Stimulated activated CD4-positive, alpha-beta T cell treated with anti-CD3 and anti-CD28 coated beads, Interleukin-2, amount 100 ng/mL, for 48 hours (primary cell): Measurements from ENCODE around the gene ASS1.
A peak's percentile ranks its signal among the peaks of the same experiment; 100 is the strongest.
"Not testable (repeated sequence)": the region's sequence is repeated elsewhere in the genome, so short reads cannot be mapped to it uniquely, and the experiment has no call there.

Source experiments
- DNase-seq, 2 donors: peaks; one replicate each; pipeline ENCODE4 v3.0.0-alpha.2; 2020

Gene ASS1

DNA sequence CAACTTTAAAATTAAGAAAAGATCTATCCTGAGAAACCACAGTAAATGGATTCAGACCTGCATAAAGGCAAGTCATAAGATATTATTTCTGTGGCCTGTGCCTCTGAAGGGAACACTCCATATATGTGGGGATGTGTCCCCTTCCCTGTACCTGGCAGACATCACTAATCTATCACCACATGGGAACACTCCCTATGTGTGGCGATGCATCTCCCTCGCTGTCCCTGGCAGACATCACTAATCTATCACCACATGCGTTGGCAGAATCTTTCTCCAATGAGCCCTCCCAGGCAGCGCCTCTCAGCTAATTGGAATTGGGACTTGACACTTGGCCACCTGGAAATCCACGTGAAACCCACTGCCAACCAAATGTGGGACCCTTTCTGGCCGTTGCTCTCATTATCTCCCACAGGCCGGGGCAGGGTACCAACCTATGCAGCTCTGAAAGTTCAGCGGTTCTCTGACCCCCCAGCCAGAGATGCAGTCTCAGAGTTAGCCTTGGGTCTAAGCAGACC is 25.2 kb upstream of the ASS1 start:
- DNase-seq, result no peak

DNA sequence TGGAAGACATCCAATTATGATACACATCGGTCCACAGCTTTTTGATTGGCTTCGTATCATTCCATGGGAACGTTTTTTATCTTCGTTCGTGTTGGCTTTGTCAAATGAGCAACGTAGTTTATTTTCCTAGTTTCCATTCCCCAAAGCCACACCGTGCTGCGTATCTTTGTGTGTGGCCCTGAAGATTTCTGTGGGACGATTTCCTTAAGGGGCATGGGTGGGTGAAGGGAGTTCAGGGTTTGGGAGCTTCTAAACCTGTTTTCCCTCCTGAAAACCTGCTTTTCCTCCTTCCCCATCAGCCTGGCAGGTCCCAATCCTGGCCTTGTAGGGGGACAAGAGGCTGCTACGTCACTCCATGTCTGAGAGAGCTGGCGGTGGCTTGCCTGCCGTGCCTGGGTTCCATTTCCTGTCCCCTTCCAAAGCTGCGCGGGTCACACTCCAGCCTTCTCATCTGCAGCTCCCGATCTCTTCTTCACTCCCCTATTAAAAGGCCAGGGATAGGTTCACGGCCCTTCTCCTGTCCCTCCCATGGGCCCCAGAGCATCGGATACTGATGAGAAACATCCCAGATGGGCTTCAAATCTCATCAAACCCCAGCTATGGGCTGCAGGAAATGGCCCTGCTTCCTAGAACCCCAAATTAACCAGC is 23.5 kb upstream of the ASS1 start:
- DNase-seq, result no peak

DNA sequence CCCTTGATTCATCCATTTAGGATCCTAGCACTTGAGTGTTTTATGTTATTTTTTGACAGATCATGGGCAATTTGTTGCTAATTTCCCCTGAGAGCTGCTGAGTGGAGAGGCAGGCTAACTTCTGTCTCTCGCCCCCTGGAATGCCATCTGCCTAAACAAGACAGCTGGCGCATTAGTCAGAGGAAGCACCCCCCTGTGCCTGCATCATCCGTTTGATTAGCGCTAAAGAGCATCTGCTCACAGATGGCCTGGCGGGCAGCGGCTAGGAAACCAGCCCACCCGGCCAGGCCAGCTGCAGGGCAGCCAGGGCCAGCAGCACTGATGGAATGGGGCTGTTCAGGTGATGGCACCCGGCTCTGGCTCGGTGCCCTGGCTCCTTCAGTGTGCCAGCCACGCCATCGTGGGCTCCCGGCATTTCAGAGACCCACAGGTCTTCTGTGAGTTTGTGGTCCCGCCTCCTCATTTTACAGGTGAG is 22.9 kb upstream of the ASS1 start:
- DNase-seq, result no peak

DNA sequence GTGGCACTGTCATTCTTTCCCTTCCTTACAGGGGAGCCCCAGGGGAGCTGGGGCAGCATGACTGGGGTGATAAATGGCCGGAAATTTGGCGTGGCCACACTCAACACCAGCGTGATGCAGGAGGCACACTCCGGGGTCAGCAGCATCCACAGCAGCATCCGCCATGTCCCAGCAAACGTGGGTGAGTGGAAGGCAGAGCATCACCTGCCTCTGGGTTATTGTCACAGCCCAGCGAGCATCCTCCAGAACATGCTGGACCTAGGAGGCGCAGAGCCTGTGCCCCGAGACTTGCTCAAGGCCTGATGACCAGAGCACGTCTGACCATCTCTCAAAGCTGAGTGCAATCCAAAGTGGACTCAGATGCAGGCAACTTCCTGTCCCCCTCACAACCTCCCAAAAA is 22.2 kb upstream of the ASS1 start:
- no peak for DNase-seq

DNA sequence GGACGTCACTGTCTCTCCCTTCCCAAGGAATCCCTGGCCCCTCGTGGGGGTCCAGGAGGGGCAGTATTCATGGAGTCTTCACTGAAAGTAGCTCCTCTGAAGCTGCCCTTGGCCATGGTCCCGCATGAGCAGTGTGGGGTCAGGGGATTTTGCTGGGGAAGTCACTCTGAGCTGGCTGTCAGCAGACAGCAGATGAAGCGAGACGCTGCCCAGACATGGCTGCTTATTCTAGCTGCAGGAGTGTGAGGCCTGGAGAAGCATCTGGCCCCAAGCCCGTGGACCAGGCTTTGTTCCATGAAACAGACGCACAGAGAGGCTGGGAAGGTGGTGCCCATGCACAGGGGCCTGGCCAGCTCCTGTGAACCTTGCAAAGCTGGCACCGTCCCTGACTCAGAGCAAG is 21.5 kb upstream of the ASS1 start:
- no peak for DNase-seq

DNA sequence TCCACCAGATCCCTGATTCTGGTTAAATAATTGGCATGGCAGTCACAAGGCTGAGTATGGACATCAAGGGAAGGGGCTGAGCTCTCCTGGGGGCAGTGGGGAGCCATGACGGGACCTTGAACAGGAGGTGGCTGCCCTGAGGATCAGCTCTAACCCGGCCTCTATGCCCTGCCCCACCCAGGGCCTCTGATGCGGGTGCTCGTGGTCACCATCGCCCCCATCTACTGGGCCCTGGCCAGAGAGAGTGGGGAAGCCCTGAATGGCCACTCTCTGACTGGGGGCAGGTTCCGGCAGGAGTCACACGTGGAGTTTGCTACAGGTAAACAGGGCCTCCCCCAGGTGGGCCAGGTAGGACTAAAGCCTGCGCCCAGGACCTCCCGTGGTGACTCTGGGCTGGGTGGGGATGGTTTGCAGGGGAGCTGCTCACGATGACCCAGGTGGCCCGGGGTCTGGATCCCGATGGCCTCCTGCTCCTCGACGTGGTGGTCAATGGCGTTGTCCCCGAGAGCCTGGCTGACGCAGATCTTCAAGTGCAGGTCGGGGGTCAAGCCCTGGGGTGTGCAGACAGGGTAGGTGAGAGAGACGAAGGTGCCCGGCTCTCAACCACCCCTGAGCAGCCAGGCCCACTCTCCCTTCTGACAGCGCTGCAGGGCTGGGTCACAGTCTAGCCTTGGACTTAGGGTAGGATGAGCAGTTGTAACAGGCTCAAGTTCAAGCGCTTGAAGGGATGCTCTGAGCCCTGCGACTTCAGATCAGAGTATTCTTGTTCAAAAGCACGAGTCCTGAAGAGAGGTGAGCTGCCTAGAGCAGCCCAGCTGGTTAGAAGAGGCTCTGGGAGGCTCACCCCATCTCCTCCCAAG is 19.9 kb upstream of the ASS1 start:
- DNase-seq, result no peak

DNA sequence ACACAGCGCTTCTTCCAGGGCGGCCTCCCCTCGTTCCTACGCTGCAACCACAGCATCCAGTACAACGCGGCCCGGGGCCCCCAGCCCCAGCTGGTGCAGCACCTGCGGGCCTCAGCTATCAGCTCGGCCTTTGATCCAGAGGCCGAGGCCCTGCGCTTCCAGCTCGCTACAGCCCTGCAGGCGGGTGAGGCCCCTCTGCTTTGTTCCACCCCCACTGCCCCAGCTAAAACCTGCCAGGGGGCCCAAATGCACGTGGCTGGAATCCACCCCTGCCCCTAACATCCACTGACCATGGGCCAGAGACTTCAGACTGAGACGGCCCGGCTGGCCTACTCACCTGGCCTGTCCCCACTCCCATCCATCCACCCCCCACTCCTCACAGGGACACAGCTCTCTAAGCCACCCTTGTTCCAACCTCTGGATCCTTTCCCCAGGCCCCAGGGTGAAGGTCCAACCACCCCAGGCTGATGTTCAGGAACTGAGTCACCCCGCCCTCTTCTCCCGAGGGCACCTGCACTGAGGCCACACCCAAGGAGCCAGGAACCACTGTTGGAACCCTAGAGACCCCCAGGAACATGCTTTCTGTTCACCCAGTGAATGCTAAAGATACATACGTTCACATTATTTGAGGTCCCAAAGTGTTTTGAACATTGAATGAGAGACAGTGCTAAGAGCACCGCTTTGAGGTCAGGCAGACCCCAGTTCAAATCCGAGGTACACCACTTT is 18.9 kb upstream of the ASS1 start:
- DNase-seq, result no peak

DNA sequence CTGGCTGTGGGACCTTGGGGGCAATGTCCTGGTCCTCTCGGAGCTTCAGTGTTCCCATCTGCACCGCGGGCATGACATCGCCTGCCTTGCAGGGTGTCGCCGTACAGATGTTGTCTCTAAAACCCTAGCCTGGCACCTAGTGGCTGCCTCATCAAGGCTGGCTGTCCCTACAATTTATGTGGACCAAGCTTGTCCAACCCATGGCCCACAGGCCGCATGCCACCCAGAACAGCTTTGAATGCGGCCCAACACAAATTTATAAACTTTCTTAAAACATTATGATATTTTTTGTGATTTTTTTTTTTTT is 18.3 kb upstream of the ASS1 start:
- no peak for DNase-seq

DNA sequence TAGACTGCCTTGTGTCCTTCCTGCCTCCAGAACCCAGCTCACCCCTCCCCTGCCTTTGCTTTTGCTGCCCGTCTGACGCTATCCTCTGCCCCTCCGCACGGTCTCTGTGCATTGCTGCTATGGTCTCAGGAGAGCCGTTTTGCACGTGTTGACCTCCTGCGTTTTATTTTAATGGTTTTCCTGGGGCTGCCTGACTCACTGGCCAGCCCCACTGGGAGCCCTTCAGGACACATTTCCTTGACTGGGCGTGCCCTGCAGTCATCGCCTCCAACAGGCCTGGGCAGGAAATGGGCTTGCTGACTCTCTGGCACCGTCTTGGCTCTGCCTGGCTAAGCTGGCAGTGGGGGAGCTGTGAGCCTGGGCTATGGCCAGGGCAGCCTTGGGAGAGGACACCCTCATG is 17.9 kb upstream of the ASS1 start:
- no peak for DNase-seq

DNA sequence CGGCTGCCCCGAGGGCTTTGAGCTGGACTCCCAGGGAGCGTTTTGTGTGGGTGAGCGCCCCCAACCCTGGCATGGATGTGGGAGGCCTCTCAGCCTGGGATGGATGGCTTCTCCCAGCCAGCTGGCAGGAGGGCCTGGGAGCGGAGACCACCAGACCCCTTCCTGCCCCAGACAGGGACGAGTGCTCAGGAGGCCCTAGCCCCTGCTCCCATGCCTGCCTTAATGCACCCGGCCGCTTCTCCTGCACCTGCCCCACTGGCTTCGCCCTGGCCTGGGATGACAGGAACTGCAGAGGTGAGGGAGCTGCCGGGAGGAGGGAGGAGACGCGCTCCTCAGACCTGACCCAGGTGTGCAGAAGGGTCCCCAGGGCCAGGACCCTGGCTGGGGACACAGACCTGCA is 17.4 kb upstream of the ASS1 start:
- no peak for DNase-seq

DNA sequence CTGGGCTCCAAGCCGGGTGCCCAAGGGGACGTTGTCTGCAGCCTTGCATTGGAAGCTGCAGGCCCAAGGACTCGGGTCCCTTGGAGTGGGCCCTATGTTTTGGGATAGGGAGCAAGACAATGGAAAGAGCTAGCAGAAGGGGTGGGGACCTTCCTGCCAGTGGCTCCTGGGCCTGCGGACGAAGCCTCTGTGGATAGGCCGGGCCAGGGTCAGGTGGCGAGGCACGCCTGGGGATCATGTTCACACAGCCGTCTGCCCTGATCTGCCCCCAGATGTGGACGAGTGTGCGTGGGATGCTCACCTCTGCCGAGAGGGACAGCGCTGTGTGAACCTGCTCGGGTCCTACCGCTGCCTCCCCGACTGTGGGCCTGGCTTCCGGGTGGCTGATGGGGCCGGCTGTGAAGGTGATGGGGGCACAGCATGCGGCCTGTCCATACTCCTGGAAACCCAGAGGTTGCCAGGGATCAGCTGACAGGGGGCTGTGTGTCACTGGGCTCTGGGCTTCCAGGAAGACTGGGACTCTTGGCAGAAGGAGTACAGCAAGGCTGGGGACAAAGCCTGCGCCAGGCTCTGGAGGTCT is 16.6 kb upstream of the ASS1 start:
- no peak for DNase-seq

DNA sequence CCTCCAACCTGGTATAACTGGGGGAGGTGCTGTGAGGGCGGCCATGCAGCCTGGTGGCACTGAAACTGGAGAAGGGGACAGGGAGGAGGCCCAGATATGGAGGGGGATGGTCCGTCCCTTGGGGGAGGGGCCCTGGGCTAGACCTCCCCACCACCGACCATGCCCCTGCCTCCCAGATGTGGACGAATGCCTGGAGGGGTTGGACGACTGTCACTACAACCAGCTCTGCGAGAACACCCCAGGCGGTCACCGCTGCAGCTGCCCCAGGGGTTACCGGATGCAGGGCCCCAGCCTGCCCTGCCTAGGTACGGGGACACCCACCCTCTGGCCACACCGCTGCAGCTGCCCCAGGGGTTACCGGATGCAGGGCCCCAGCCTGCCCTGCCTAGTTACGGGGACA is 15.4 kb upstream of the ASS1 start:
- DNase-seq, result no peak

DNA sequence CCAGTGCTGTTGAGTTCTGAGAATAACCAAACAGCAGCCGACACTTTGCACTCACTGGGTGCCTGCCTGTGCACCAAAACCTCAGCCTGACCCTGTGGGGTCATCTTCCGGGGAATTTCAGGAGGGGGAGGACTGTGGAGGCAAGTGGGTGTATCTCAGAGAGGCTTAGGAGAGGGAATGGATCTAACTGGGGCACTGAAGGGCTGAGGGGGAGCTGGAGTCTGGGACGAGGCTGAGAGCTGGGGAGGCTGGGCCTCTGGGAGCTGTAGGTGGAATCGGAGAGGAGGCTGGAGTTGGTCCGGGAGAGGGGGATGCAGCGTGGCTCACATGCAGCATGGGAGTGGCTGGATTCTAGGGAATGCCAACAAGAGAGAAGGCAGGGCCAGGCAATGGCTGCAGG is 14.9 kb upstream of the ASS1 start:
- no peak for DNase-seq

DNA sequence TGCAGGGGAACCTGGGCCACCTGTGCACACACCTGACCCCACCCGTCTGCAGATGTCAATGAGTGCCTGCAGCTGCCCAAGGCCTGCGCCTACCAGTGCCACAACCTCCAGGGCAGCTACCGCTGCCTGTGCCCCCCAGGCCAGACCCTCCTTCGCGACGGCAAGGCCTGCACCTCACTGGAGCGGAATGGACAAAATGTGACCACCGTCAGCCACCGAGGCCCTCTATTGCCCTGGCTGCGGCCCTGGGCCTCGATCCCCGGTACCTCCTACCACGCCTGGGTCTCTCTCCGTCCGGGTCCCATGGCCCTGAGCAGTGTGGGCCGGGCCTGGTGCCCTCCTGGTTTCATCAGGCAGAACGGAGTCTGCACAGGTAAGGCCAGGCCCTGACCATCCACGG is 14.5 kb upstream of the ASS1 start:
- DNase-seq, result no peak

DNA sequence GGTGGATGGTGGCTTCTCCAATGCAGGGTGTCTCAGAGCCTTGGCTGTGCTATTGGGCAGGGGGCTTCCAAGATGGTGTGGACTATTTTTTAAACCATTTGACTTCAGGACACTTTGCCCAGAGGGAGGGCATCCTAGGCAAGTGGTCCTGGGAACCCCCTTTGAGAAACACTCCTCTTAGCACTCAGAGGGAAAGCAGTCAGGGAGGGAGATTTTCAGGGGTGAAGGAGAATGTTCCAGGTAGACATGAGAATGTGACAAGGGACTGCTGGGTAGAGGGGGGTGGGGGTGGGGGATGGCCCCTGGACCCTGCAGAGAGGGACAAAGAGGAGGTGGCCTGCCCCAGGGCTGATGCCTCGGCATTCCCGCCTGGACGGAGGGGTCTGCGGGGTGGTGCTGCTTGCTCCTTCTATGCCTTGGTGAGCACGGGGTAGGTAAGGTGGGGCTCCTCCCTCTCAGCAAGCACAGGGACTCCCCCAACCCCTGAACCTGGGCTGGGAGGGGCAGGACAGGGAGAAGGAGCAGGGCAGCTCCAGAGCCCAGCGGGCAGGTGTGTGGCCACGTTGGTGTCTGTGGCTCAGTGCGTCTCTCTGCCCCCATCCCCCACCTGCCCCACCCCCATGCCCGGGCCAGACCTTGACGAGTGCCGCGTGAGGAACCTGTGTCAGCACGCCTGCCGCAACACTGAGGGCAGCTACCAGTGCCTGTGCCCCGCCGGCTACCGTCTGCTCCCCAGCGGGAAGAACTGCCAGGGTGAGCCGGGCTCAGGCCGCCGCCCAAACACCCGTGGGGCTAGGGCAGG is 13.8 kb upstream of the ASS1 start:
- no peak for DNase-seq

DNA sequence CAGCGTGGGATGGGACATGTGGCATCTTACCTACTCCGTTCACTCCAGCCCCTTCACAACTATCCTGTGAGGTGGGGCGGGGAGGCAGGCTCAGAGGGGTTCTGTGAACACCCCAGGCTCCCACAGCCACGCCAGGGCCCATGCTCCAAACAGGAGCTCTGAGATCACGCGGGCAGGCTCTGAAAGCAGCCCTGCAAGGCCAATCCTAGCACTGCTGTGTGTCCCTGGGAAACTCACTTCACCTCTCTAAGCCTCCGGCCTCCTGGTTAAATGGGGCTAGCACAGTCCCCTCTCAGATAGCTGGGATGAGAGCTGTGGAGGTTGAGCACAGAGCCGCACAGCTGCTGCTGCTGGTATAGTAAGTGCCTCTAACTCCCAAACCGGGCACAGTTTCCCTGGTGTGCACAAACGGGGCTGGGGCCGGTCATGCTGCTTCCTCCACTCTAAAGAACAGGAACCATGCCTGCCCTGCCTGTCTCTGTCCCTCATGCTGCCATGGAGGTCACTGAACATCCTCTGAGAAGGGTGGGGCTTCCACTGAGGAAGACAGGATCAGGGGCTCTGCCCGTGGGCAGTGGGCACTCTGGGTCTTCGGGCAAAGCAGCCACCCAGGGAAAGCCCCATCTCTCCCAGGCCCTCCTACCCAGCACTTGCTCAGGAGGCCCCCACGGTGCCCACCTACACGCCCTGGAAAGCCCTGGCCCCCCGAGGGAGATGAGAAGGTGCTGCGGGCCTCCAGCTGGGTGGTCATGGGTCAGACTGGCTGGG is 13.0 kb upstream of the ASS1 start:
- DNase-seq, result no peak

DNA sequence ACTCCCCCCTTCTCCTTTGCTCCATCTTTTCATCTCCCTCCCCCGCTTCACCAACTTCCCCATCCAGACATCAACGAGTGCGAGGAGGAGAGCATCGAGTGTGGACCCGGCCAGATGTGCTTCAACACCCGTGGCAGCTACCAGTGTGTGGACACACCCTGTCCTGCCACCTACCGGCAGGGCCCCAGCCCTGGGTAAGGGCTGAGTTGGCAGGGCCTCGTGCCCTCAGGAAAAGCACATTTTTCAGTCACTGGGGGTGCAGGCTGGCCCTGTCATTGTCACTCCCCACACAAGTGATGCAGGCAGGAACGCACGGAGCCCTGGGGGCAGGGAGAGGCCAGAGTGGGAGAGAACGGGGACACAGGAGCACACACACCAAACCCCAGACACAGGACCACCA is 12.4 kb upstream of the ASS1 start:
- no peak for DNase-seq

DNA sequence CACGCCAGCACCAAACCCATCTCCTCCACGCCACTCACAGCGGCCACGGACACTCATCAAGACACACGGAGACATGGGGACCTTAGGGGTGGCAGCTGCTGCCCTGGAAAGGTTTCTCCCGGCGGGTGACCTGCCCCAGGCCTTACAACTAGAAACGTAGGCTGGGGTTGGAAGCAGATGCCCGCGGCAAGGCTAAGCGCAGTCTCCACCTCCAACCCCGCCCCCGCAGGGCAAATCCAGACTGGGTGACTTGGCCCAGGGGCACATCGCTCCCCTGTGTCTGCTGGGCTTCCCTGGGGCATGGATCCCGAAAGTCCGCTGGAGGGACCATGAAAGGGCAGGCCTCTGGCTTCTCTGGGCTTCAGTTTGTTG is 12.0 kb upstream of the ASS1 start:
- DNase-seq, result no peak

DNA sequence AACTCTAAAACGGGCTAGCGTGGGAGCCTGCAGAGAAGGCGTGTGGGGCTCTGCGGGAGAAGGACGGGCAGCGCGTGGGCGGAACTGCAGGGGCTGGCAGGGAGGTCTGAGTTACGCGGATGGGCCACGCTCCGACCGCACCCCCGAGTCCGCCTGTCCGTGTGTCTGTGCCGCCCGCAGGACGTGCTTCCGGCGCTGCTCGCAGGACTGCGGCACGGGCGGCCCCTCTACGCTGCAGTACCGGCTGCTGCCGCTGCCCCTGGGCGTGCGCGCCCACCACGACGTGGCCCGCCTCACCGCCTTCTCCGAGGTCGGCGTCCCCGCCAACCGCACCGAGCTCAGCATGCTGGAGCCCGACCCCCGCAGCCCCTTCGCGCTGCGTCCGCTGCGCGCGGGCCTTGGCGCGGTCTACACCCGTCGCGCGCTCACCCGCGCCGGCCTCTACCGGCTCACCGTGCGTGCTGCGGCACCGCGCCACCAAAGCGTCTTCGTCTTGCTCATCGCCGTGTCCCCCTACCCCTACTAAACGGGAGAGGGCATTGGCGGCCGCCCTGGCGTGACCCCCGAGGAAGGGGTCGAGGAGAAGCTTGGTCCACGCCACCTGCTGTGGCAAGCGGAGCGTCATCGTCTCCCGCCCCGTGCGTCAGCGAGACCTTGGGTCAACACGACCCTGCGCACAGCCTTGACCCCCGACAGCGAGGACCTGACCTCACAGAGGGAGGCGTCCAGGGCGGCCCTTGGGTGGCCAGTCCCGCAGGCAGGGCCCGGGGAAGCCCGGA is 11.4 kb upstream of the ASS1 start:
- peak; percentile 21 to 41 for DNase-seq

DNA sequence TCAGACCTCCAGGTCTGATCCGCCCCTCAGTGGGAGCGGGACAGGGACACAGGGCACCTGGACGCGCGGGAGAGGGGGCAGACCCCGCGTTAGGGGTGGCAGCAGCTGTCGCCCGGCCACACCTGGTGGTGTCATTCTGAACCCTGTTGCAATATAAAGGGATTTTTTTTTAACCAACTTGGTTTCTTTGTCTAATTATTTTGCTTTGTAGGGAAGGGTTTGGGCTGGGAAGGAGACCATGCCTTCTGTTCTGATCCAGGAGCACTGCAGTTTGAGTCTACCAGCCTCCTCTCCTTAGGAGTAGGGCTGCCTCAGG is 10.9 kb upstream of the ASS1 start:
- no peak for DNase-seq

DNA sequence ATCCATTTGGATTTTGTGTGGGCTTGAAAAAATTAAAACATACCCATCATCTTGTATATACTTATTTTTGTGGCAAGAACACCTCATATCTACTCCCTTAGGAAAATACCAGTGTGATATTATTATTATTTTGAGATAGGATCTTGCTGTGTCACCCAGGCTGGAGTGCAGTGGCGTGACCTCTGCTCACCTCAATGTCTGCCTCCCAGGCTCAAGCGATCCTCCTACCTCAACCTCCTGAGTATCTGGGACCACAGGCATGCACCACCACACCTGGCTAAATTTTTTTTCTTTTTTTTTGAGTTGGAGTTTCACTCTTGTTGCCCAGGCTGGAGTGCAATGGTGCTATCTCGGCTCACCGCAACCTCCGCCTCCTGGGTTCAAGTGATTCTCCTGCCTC is 10.1 kb upstream of the ASS1 start:
- DNase-seq, result not testable (repeated sequence)
